ENCODE data around the gene BICDL2.

The BICDL2 gene

GRCh38 chr16:3045758-3046640 lies 9.3 kb upstream of the BICDL2 start, which contains the start of gene MMP25:
TSS of gene MMP25 (plus strand) at chr16:3046561. CDS start at chr16:3046918, 357 bp downstream.
- FAIRE-seq, result no peak

GRCh38 chr16:3044708-3045107 lies 8.0 kb upstream of the BICDL2 start:
- FAIRE-seq, result no peak

- FAIRE-seq, result no peak
These were observed 5.6 kb upstream of the BICDL2 start for GRCh38 chr16:3042376-3042775.

- no peak for FAIRE-seq
These were observed 2.2 kb upstream of the BICDL2 start for GRCh38 chr16:3038896-3039295.

GRCh38 chr16:3038256-3038655 lies 1.5 kb upstream of the BICDL2 start:
- FAIRE-seq, result no peak

- no peak for FAIRE-seq
These were observed 595 bp downstream of the BICDL2 start for GRCh38 chr16:3035972-3036725.

GRCh38 chr16:3035289-3035971 lies 1.3 kb downstream of the BICDL2 start:
- no peak for FAIRE-seq

- no peak for FAIRE-seq
These were observed 4.1 kb downstream of the BICDL2 start for GRCh38 chr16:3032624-3033023.

- FAIRE-seq, result no peak
These were observed 6.2 kb downstream of the BICDL2 start for GRCh38 chr16:3030222-3031212.

- FAIRE-seq, result no peak
These were observed 7.1 kb downstream of the BICDL2 start for GRCh38 chr16:3029491-3030221.

- FAIRE-seq, result no peak
These were observed 7.9 kb downstream of the BICDL2 start for GRCh38 chr16:3028716-3029319.

- FAIRE-seq, result no peak
These were observed 8.6 kb downstream of the BICDL2 start for GRCh38 chr16:3027983-3028715.

GRCh38 chr16:3027489-3027795 lies 9.3 kb downstream of the BICDL2 start:
- FAIRE-seq, result no peak

GRCh38 chr16:3026609-3027488 lies 9.9 kb downstream of the BICDL2 start:
- FAIRE-seq, result no peak

- FAIRE-seq, result no peak
These were observed 10.8 kb downstream of the BICDL2 start for GRCh38 chr16:3026003-3026378.

- FAIRE-seq, result no peak
These were observed 11.4 kb downstream of the BICDL2 start for GRCh38 chr16:3025032-3026002.

GRCh38 chr16:3023669-3024478 lies 12.9 kb downstream of the BICDL2 start, which contains the start of the genes HCFC1R1 and THOC6:
TSS of gene HCFC1R1 (minus strand) at chr16:3023942. CDS start at chr16:3023941, 1 bp downstream.
TSS of gene THOC6 (plus strand) at chr16:3024035. CDS start at chr16:3024327, 292 bp downstream.
- no peak for FAIRE-seq
